ENCODE measurements around the gene ZNF814.
"Not testable (repeated sequence)": the region's sequence is repeated elsewhere in the genome, so short reads cannot be mapped to it uniquely, and the experiment has no call there.

The ZNF814 gene

GRCh38 chr19:57815247-57816075 is 73.4 kb downstream of the ZNF814 start:
- no peak for DNase-seq

- no peak for DNase-seq
Measured at GRCh38 chr19:57814505-57815246, 74.2 kb downstream of the ZNF814 start, which contains the start of gene ZNF552. Gene ZNF552 (minus strand): TSS chr19:57814913. CDS start chr19:57814743, 170 bp downstream.

GRCh38 chr19:57813919-57814504 is 74.8 kb downstream of the ZNF814 start:
- DNase-seq: no peak

- not testable (repeated sequence) for DNase-seq
Measured at GRCh38 chr19:57812975-57813820, 75.6 kb downstream of the ZNF814 start.

GRCh38 chr19:57812226-57812625 is 76.6 kb downstream of the ZNF814 start:
- DNase-seq: no peak

- not testable (repeated sequence) for DNase-seq
Measured at GRCh38 chr19:57810410-57811295, 78.2 kb downstream of the ZNF814 start.

GRCh38 chr19:57807541-57807940 is 81.3 kb downstream of the ZNF814 start:
- DNase-seq: no peak

GRCh38 chr19:57803594-57804325 is 85.1 kb downstream of the ZNF814 start:
- no peak for DNase-seq

- DNase-seq: no peak
Measured at GRCh38 chr19:57803265-57803593, 85.6 kb downstream of the ZNF814 start.

- no peak for DNase-seq
Measured at GRCh38 chr19:57802269-57802668, 86.6 kb downstream of the ZNF814 start.

- no peak for DNase-seq
Measured at GRCh38 chr19:57800696-57801095, 88.1 kb downstream of the ZNF814 start.
